Trophoblast cell (in vitro differentiated cells and primary cell): Measurements from ENCODE around the gene CCDC40.
A peak's percentile ranks its signal among the peaks of the same experiment; 100 is the strongest.
"Not testable (repeated sequence)": the region's sequence is repeated elsewhere in the genome, so short reads cannot be mapped to it uniquely, and the experiment has no call there.

ENCODE experiments used
- DNase-seq, 2 donors: peaks; one replicate each; pipeline ENCODE4 v3.0.0-alpha.2; 2016
- H2AFZ ChIP-seq: 2 replicates; pipeline ENCODE4 v1.6.1; 2013; ENCODE audit warnings: low read length, moderate library complexity, mild to moderate bottlenecking; ENCODE audit not compliant: insufficient read depth, poor library complexity
- H2AK5ac ChIP-seq: 2 replicates; pipeline ENCODE4 v1.6.1; 2013; ENCODE audit warnings: mild to moderate bottlenecking, low read length
- H2BK120ac ChIP-seq: 2 replicates; pipeline ENCODE4 v1.6.1; 2013; ENCODE audit warnings: low read length, mild to moderate bottlenecking, moderate library complexity; ENCODE audit not compliant: insufficient read depth, poor library complexity
- H2BK12ac ChIP-seq: 2 replicates; pipeline ENCODE4 v1.6.1; 2013; ENCODE audit warnings: mild to moderate bottlenecking, low read length, moderate library complexity
- H2BK5ac ChIP-seq: 2 replicates; pipeline ENCODE4 v1.6.1; 2013; ENCODE audit warnings: low read length, low read depth, moderate library complexity, mild to moderate bottlenecking; ENCODE audit not compliant: poor library complexity
- H3K14ac ChIP-seq: 2 replicates; pipeline ENCODE4 v1.6.1; 2013; ENCODE audit warnings: mild to moderate bottlenecking, low read length
- H3K18ac ChIP-seq: 2 replicates; pipeline ENCODE4 v1.6.1; 2013; ENCODE audit warnings: mild to moderate bottlenecking, low read length
- H3K23ac ChIP-seq: 2 replicates; pipeline ENCODE4 v1.6.1; 2013; ENCODE audit warnings: low read length
- H3K27ac ChIP-seq: 2 replicates; pipeline ENCODE4 v1.5.1; 2013; ENCODE audit warnings: low read depth, mild to moderate bottlenecking, inconsistent platforms, low read length, moderate library complexity
- H3K27me3 ChIP-seq: 2 replicates; pipeline ENCODE4 v1.6.1; 2013; ENCODE audit warnings: inconsistent platforms, mild to moderate bottlenecking, low read length, moderate library complexity; ENCODE audit not compliant: insufficient read depth
- H3K36me3 ChIP-seq, 2 experiments: 1 replicate in 1 of 2; 2 replicates in 1 of 2; pipeline ENCODE4 v1.6.1; 2013; ENCODE audit warnings: low read length in 2 of 2, mild to moderate bottlenecking in 2 of 2, moderate library complexity in 1 of 2; ENCODE audit not compliant: insufficient read depth in 2 of 2, control insufficient read depth in 1 of 2
- H3K4ac ChIP-seq: 2 replicates; pipeline ENCODE4 v1.6.1; 2013; ENCODE audit warnings: low read depth, mild to moderate bottlenecking, low read length, moderate library complexity
- H3K4me1 ChIP-seq, 2 experiments: 1 replicate in 1 of 2; 2 replicates in 1 of 2; pipeline ENCODE4 v1.6.1; 2013; ENCODE audit warnings: low read length in 2 of 2, mild to moderate bottlenecking in 2 of 2, moderate library complexity in 1 of 2; ENCODE audit not compliant: insufficient read depth in 2 of 2, control insufficient read depth in 1 of 2
- H3K4me2 ChIP-seq: 2 replicates; pipeline ENCODE4 v1.6.1; 2013; ENCODE audit warnings: inconsistent platforms, mild to moderate bottlenecking, low read length, moderate library complexity
- H3K4me3 ChIP-seq: 2 replicates; pipeline ENCODE4 v1.5.1; 2013; ENCODE audit warnings: mild to moderate bottlenecking, low read depth, low read length, inconsistent platforms
- H3K79me1 ChIP-seq: one replicate; pipeline ENCODE4 v1.6.1; 2013; ENCODE audit warnings: low read length
- H3K79me2 ChIP-seq: 2 replicates; pipeline ENCODE4 v1.6.1; 2013; ENCODE audit warnings: low read length, mild to moderate bottlenecking; ENCODE audit not compliant: control insufficient read depth, insufficient read depth, poor library complexity
- H3K9ac ChIP-seq: 2 replicates; pipeline ENCODE4 v1.6.1; 2013; ENCODE audit warnings: mild to moderate bottlenecking, low read length
- H3K9me3 ChIP-seq: 2 replicates; pipeline ENCODE4 v1.6.1; 2013; ENCODE audit warnings: low read depth, mild to moderate bottlenecking, control low read depth, inconsistent platforms, low read length; ENCODE audit not compliant: insufficient read depth
- H4K12ac ChIP-seq: 2 replicates; pipeline ENCODE4 v1.6.1; 2013; ENCODE audit warnings: low read depth, mild to moderate bottlenecking, low read length, moderate library complexity
- H4K8ac ChIP-seq: 2 replicates; pipeline ENCODE4 v1.6.1; 2013; ENCODE audit warnings: low read depth, mild to moderate bottlenecking, low read length, moderate library complexity
- H4K91ac ChIP-seq: one replicate; pipeline ENCODE4 v1.6.1; 2013; ENCODE audit warnings: low read depth, mild to moderate bottlenecking, low read length, moderate library complexity
- WGBS: extraction: QIAGEN DNeasy Blood & Tissue Kit; methylation state at CpG from one replicate; pipeline ENCODE4 v1.1.7; 2013; ENCODE audit warnings: missing lambda C conversion rate; ENCODE audit not compliant: insufficient read length, insufficient coverage; ENCODE audit errors: extremely low coverage; 5-methylcytosine and 5-hydroxymethylcytosine counted together

The CCDC40 gene

GRCh38 chr17:79991924-79992648, 44.4 kb upstream of the CCDC40 start:
- no peaks in the 10 kb centered on the region for H3K79me2 ChIP-seq
- H3K4ac ChIP-seq: peak overlapping the region; percentile 29
- H3K18ac ChIP-seq: peak overlapping the region; percentile 50
- H4K8ac ChIP-seq: peak overlapping the region; percentile 17
- H4K12ac ChIP-seq: no peak overlapping the region
- no peak overlapping the region for H3K9ac ChIP-seq
- H3K79me1 ChIP-seq: peaks cover 16% of the 10 kb centered on the region
- H2AFZ ChIP-seq: no peak overlapping the region
- H3K4me3 ChIP-seq: no peak overlapping the region
- no peaks in the 10 kb centered on the region for H3K36me3 ChIP-seq
- no peak for DNase-seq
- peak overlapping the region; percentile 57 for H2AK5ac ChIP-seq
- H3K4me1 ChIP-seq: peaks cover 51 to 60% of the 10 kb centered on the region in 2 experiments
- WGBS: no CpG with 5 or more reads among the region's 44 CpGs
- no peak overlapping the region for H2BK12ac ChIP-seq
- peak overlapping the region; percentile 53 for H3K4me2 ChIP-seq
- H2BK120ac ChIP-seq: peak overlapping the region; percentile 35
- peak overlapping the region; percentile 55 for H3K14ac ChIP-seq
- no peaks in the 10 kb centered on the region for H3K9me3 ChIP-seq
- no peak overlapping the region for H3K23ac ChIP-seq
- H3K27me3 ChIP-seq: no peaks in the 10 kb centered on the region
- H2BK5ac ChIP-seq: no peak overlapping the region
- peak overlapping the region; percentile 64 for H4K91ac ChIP-seq
- H3K27ac ChIP-seq: no peak overlapping the region

DNA sequence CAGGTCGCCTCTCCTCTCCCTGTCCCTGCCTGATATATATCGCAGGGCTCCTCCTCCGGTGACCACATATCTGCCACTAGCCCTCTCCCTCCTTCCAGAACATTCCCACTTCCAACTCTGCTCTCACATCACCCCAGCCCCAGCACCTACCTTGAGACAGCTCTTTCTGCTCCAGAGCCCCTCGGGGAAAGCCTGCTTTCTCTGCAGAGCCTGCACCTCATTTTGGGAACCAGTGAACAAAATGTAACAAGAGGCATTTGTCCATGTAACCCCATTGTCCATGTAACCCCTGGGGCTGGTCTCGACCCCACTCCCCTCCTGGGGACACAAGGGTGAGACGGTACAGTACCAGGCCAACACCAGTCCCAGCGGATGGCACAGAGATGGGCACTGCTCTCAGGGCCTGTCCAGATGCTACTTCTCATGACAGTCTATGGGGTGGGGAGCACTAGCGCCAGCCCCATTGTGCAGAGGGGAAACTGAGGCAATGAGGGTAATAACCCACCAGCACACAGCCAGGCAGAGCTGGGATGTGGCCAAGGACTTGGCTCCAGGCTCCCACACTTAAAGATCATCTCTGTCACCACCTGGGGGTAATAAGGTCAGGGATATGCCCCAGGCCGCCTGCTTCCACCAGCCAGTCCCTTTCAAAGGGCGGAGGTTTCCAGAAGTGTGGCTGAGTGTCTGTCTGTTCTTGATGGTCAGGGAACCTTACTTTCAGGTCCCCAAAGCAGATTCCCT, 43.6 kb upstream of the CCDC40 start:
- no peak overlapping the region for H4K12ac ChIP-seq
- no peak overlapping the region for H3K23ac ChIP-seq
- H2AK5ac ChIP-seq: no peak overlapping the region
- H3K79me1 ChIP-seq: peaks cover 16% of the 10 kb centered on the region
- no peak overlapping the region for H4K8ac ChIP-seq
- H3K18ac ChIP-seq: peak overlapping the region; percentile 4
- peak overlapping the region; percentile 41 for H4K91ac ChIP-seq
- no peak overlapping the region for H2BK120ac ChIP-seq
- H2AFZ ChIP-seq: no peak overlapping the region
- no CpG with 5 or more reads among the region's 10 CpGs for WGBS
- no peak overlapping the region for H3K4me3 ChIP-seq
- H3K9ac ChIP-seq: no peak overlapping the region
- H3K4me1 ChIP-seq: peaks cover 48 to 56% of the 10 kb centered on the region in 2 experiments
- H3K36me3 ChIP-seq: no peaks in the 10 kb centered on the region
- H3K27ac ChIP-seq: no peak overlapping the region
- DNase-seq: no peak
- no peaks in the 10 kb centered on the region for H3K27me3 ChIP-seq
- H3K9me3 ChIP-seq: no peaks in the 10 kb centered on the region
- H2BK5ac ChIP-seq: no peak overlapping the region
- no peak overlapping the region for H2BK12ac ChIP-seq
- H3K14ac ChIP-seq: no peak overlapping the region
- H3K4ac ChIP-seq: no peak overlapping the region
- H3K4me2 ChIP-seq: no peak overlapping the region
- H3K79me2 ChIP-seq: no peaks in the 10 kb centered on the region

DNA sequence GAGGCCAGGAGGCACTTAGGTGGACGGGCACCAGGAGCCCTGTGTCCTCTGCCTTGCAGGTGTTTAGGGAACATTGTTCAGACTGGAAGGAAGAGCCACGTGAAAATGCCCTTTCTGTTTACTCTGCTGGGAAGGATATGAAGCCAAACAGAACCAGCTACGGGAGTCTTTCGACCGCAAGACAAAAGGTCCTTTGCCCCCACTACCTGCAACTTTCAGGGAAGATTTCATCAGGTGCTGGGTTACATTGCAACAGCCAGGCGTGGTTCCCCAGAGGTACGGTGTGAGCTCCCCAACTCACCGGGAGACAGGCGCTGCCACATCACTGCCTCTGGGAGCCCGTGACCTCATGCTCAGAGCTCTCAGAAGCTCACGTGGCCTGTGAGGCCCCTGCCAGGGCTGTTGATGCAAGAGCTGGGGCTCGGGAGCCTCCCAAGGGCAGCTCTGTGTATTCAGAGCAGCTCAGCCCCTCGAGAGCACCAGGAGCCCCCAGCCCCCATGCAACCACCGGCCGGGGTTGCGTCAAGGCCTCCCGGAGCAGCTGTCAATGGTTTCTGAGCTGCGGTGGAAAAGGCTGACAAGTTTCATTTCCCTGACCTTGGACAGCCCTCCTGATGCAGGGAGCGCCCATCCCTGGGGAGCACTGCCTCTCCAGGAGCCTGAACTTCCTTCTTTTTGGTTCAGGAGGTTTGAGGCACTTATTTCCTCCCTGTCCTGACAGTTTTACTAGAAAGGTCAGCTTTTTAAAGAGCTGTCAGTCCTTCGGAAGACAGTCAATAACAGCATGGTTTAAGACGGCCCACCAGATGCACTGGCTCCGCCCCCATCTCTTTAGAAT, 42.8 kb upstream of the CCDC40 start:
- no peak overlapping the region for H2BK5ac ChIP-seq

GRCh38 chr17:79994228-79994569, 42.2 kb upstream of the CCDC40 start:
- H3K23ac ChIP-seq, H3K9me3 ChIP-seq, H3K36me3 ChIP-seq, H3K4me3 ChIP-seq, H3K27me3 ChIP-seq, H2AK5ac ChIP-seq, H2BK120ac ChIP-seq, H3K27ac ChIP-seq, H3K9ac ChIP-seq, H4K12ac ChIP-seq, H2AFZ ChIP-seq, DNase-seq, H3K4ac ChIP-seq, H2BK5ac ChIP-seq, H4K8ac ChIP-seq, H3K79me2 ChIP-seq, H3K14ac ChIP-seq, H2BK12ac ChIP-seq, H3K4me2 ChIP-seq: not testable (repeated sequence)
- H3K79me1 ChIP-seq: peaks cover 16% of the 10 kb centered on the region
- peak overlapping the region; percentile 35 for H3K18ac ChIP-seq
- H4K91ac ChIP-seq: peak overlapping the region; percentile 46
- H3K4me1 ChIP-seq: peaks cover 42 to 47% of the 10 kb centered on the region in 2 experiments
- WGBS: no CpG with 5 or more reads among the region's 4 CpGs

More for the DNA sequence above, 42.8 kb upstream of the CCDC40 start:
- Histone ChIP-seq H3K9me3 (no peaks in the 10 kb centered on the region), H3K79me2 (no peaks in the 10 kb centered on the region), H3K4me3 (no peak overlapping the region), H3K14ac (no peak overlapping the region), H2AK5ac (no peak overlapping the region), H3K18ac (peak overlapping the region; percentile 29), H3K23ac (no peak overlapping the region), H3K4me2 (peak overlapping the region; percentile 14), H4K91ac (peak overlapping the region; percentile 61), H2BK120ac (peak overlapping the region; percentile 0), H3K4ac (no peak overlapping the region), H4K12ac (peak overlapping the region; percentile 60), H2AFZ (no peak overlapping the region), H3K27me3 (no peaks in the 10 kb centered on the region), H3K9ac (no peak overlapping the region), H3K4me1 (peaks cover 48 to 50% of the 10 kb centered on the region in 2 experiments), H3K36me3 (no peaks in the 10 kb centered on the region), H2BK12ac (no peak overlapping the region), H3K27ac (peak overlapping the region; percentile 48), H3K79me1 (peaks cover 16% of the 10 kb centered on the region), H4K8ac (peak overlapping the region; percentile 43)
- WGBS: no CpG with 5 or more reads among the region's 22 CpGs
- peak; percentile 31 to 49 for DNase-seq
